Ishikawa (cell line): ENCODE data around the gene CIZ1.

Experiments used
- CEBPB ChIP-seq: IDR thresholded peaks from 2 replicates; pipeline ENCODE4 v1.6.1; 2012
- CREB1 ChIP-seq: IDR thresholded peaks from 2 replicates; pipeline ENCODE4 v1.6.1; 2012; ENCODE audit warnings: low read depth
- EGR1 ChIP-seq: IDR thresholded peaks from 2 replicates; pipeline ENCODE4 v1.6.1; 2012
- EP300 ChIP-seq: IDR thresholded peaks from 2 replicates; pipeline ENCODE4 v1.6.1; 2012; ENCODE audit warnings: borderline replicate concordance
- FOXM1 ChIP-seq: IDR thresholded peaks from 2 replicates; pipeline ENCODE4 v1.6.1; 2012; ENCODE audit warnings: low read depth, borderline replicate concordance
- MAX ChIP-seq: IDR thresholded peaks from 2 replicates; pipeline ENCODE4 v1.6.1; 2012
- NFIC ChIP-seq: IDR thresholded peaks from 2 replicates; pipeline ENCODE4 v1.6.1; 2012
- RAD21 ChIP-seq: IDR thresholded peaks from 2 replicates; pipeline ENCODE4 v1.6.1; 2012; ENCODE audit warnings: low read depth
- REST ChIP-seq: IDR thresholded peaks from 2 replicates; pipeline ENCODE4 v1.6.1; 2012; ENCODE audit warnings: low read depth, mild to moderate bottlenecking
- TAF1 ChIP-seq: IDR thresholded peaks from 2 replicates; pipeline ENCODE4 v1.6.1; 2012; ENCODE audit warnings: low read depth, mild to moderate bottlenecking
- TEAD4 ChIP-seq: IDR thresholded peaks from 2 replicates; pipeline ENCODE4 v1.6.1; 2012
- USF1 ChIP-seq: IDR thresholded peaks from 2 replicates; pipeline ENCODE4 v1.6.1; 2012
- ZBTB7A ChIP-seq: IDR thresholded peaks from 2 replicates; pipeline ENCODE4 v1.6.1; 2012; ENCODE audit warnings: low read depth

- no peak for TF ChIP-seq EP300
- no peak for TF ChIP-seq TAF1
- no peak for TF ChIP-seq REST
- no peak for TF ChIP-seq ZBTB7A
- TF ChIP-seq MAX, result no peak
- TF ChIP-seq NFIC, result no peak
- TF ChIP-seq TEAD4, result no peak
- no peak for TF ChIP-seq CEBPB
- TF ChIP-seq CREB1, result no peak
- no peak for TF ChIP-seq USF1
- no peak for TF ChIP-seq FOXM1
- TF ChIP-seq EGR1, result no peak
- no peak for TF ChIP-seq RAD21
Measured at GRCh38 chr9:128213746-128214497, 22.6 kb upstream of the CIZ1 start.
